22Rv1 (cell line): ENCODE data around the gene FOXP4.

Source experiments
- ZFX ChIP-seq: fragments of 450-650 bp; IDR thresholded peaks from 2 replicates; pipeline ENCODE4 v1.6.1; 2017; ENCODE audit warnings: antibody characterized with exemption, borderline replicate concordance
- TF ChIP-seq, protein P1 (sequence below): fragments of 450-650 bp; IDR thresholded peaks from 2 replicates; pipeline ENCODE4 v1.5.1; 2017; ENCODE audit warnings: mild to moderate bottlenecking

DNA sequence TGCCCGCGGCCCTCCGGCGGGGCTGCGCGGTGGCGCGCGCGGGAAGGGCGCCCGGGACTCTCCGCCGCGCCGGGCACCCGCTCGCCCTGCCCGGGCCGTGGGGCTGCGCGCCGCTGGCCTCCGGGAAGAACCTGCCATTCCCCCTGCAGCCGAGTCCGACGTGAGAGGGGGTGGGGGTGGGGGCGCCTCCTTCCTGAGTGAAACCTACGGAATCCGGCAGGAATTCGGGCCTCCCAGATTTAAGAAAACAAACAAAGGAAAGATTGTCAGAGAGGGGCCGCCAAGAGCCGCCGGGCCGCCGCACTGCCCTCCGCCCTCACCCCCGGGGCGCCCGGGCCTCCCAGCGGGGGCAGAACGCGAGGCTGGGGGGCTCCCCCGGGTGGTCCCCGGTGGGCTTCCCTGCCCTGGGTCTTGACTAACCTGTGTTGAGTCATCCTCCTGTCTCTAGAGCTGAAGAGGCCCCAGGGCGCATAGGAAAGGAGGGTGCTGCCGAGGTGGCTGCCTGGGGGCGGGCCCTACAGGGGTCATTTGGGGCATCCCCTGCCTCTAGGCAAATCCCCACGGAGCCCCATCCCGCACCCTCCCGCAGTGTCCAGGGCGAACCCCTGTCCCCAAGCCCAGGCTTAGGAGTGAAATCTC lies 42.2 kb upstream of the FOXP4 start:
- TF ChIP-seq, protein P1, sequence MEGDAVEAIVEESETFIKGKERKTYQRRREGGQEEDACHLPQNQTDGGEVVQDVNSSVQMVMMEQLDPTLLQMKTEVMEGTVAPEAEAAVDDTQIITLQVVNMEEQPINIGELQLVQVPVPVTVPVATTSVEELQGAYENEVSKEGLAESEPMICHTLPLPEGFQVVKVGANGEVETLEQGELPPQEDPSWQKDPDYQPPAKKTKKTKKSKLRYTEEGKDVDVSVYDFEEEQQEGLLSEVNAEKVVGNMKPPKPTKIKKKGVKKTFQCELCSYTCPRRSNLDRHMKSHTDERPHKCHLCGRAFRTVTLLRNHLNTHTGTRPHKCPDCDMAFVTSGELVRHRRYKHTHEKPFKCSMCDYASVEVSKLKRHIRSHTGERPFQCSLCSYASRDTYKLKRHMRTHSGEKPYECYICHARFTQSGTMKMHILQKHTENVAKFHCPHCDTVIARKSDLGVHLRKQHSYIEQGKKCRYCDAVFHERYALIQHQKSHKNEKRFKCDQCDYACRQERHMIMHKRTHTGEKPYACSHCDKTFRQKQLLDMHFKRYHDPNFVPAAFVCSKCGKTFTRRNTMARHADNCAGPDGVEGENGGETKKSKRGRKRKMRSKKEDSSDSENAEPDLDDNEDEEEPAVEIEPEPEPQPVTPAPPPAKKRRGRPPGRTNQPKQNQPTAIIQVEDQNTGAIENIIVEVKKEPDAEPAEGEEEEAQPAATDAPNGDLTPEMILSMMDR, result no peak
- TF ChIP-seq ZFX, result no peak
